Endodermal cell (in vitro differentiated cells): ENCODE data around the gene BTD. TPM values are rescaled to one million over a fixed set of nuclear protein-coding genes. Genes with fewer than 3 reads are reported as not detected.

Source experiments
- DNase-seq: peaks from one replicate; pipeline ENCODE4 v3.0.0-alpha.2; 2017
- H3K27ac ChIP-seq: 2 replicates; pipeline ENCODE4 v1.5.1; 2013; ENCODE audit warnings: mild to moderate bottlenecking, low read depth, low read length, moderate library complexity
- H3K27me3 ChIP-seq: 2 replicates; pipeline ENCODE4 v1.6.1; 2013; ENCODE audit warnings: mild to moderate bottlenecking, low read length, moderate library complexity; ENCODE audit not compliant: insufficient read depth, control insufficient read depth, poor library complexity, severe bottlenecking
- H3K36me3 ChIP-seq: 2 replicates; pipeline ENCODE4 v1.7.0; 2013; ENCODE audit warnings: mild to moderate bottlenecking, low read length, moderate library complexity; ENCODE audit not compliant: control insufficient read depth, insufficient read depth
- H3K4me1 ChIP-seq: one replicate; pipeline ENCODE4 v1.7.0; 2013; ENCODE audit warnings: low read length; ENCODE audit not compliant: control insufficient read depth, insufficient read depth
- H3K4me3 ChIP-seq: 2 replicates; pipeline ENCODE4 v1.5.1; 2013; ENCODE audit warnings: mild to moderate bottlenecking, low read length, moderate library complexity
- H3K9ac ChIP-seq: 2 replicates; pipeline ENCODE4 v1.6.1; 2013; ENCODE audit warnings: mild to moderate bottlenecking, low read length, moderate library complexity; ENCODE audit not compliant: poor library complexity, severe bottlenecking; ENCODE audit errors: extremely low read depth
- H3K9me3 ChIP-seq: 2 replicates; pipeline ENCODE4 v1.6.1; 2013; ENCODE audit warnings: mild to moderate bottlenecking, low read length, moderate library complexity; ENCODE audit not compliant: control insufficient read depth
- H3K27ac Mint-ChIP-seq: 2 replicates; pipeline ENCODE4 v1.8.0; 2020; ENCODE audit warnings: mixed read lengths
- H3K27me3 Mint-ChIP-seq: 2 replicates; pipeline ENCODE4 v1.8.0; 2021; ENCODE audit warnings: mild to moderate bottlenecking, mixed read lengths; ENCODE audit not compliant: insufficient read depth
- H3K36me3 Mint-ChIP-seq: 2 replicates; pipeline ENCODE4 v1.8.0; 2020; ENCODE audit warnings: low read depth, mixed read lengths
- H3K4me1 Mint-ChIP-seq: 2 replicates; pipeline ENCODE4 v1.8.0; 2020; ENCODE audit warnings: mixed read lengths
- H3K4me3 Mint-ChIP-seq: 2 replicates; pipeline ENCODE4 v1.8.0; 2020; ENCODE audit warnings: mild to moderate bottlenecking, moderate library complexity, mixed read lengths
- H3K9me3 Mint-ChIP-seq: 2 replicates; pipeline ENCODE4 v1.8.0; 2020; ENCODE audit warnings: mild to moderate bottlenecking, mixed read lengths
- CTCF ChIP-seq: fragments of 200-600 bp; sonication (generic); conservative IDR thresholded peaks from 2 replicates; pipeline ENCODE4 v1.5.0; 2021; ENCODE audit warnings: antibody characterized with exemption, mild to moderate bottlenecking
- WGBS, 2 experiments: methylation state at CpG; one replicate each; pipeline versions ENCODE4 v1.1.5 to v1.1.7; 2013; ENCODE audit warnings: missing lambda C conversion rate in 2 of 2, mixed read lengths in 1 of 2; ENCODE audit not compliant: insufficient coverage in 1 of 2, insufficient read length in 1 of 2; 5-methylcytosine and 5-hydroxymethylcytosine counted together
- total RNA-seq, 2 donors: library from RNA; stranded (reverse); fragmentation: NEBNext Ultra II Directional in 1 of 2; extraction: Animal tissue kit (Norgen Biotek cat#: 25700) in 1 of 2; gene quantifications; 2 replicates in 1 of 2; 3 replicates in 1 of 2; pipeline ENCODE4 v1.2.1, GENCODE V29; 2021

Gene BTD
- total RNA-seq, 2 donors from 2014 or later = 25.7 to 27.8 TPM

GRCh38 chr3:15638193-15638890, 36.8 kb downstream of the BTD start:
- Histone ChIP-seq H3K36me3 (no peaks in the 10 kb centered on the region), H3K4me1 (peaks cover 3% of the 10 kb centered on the region), H3K4me3 (no peak overlapping the region), H3K27me3 (no peaks in the 10 kb centered on the region), H3K9ac (no peak overlapping the region), H3K27ac (no peak overlapping the region), H3K9me3 (no peaks in the 10 kb centered on the region)
- WGBS, 2 experiments = 80 to 95% methylated on average over 2 to 6 of the region's 6 CpGs
- peaks cover 17% of the 10 kb centered on the region for H3K4me1 Mint-ChIP-seq
- H3K9me3 Mint-ChIP-seq = peaks cover 2% of the 10 kb centered on the region
- TF ChIP-seq CTCF = no peak
- H3K27me3 Mint-ChIP-seq = no peaks in the 10 kb centered on the region
- no peak overlapping the region for H3K4me3 Mint-ChIP-seq
- H3K27ac Mint-ChIP-seq = no peak overlapping the region
- no peak for DNase-seq
- peaks cover 22% of the 10 kb centered on the region for H3K36me3 Mint-ChIP-seq

- no peak for DNase-seq
- Mint-ChIP-seq H3K27me3 (no peaks in the 10 kb centered on the region), H3K4me3 (no peak overlapping the region), H3K9me3 (peaks cover 2% of the 10 kb centered on the region), H3K4me1 (peaks cover 12% of the 10 kb centered on the region), H3K27ac (no peak overlapping the region), H3K36me3 (peaks cover 25% of the 10 kb centered on the region)
- no peak overlapping the region for H3K9ac ChIP-seq
- H3K27me3 ChIP-seq = no peaks in the 10 kb centered on the region
- peaks cover 3% of the 10 kb centered on the region for H3K4me1 ChIP-seq
- 97% methylated on average over 1 of the region's 1 CpG; no CpG with 5 or more reads in 1 of the 2 experiments for WGBS, 2 experiments
- H3K27ac ChIP-seq = no peak overlapping the region
- no peak overlapping the region for H3K4me3 ChIP-seq
- H3K36me3 ChIP-seq = no peaks in the 10 kb centered on the region
- no peaks in the 10 kb centered on the region for H3K9me3 ChIP-seq
- TF ChIP-seq CTCF = no peak
Observed at GRCh38 chr3:15638891-15639262, 37.3 kb downstream of the BTD start.

GRCh38 chr3:15645246-15645645, 43.7 kb downstream of the BTD start:
- H3K4me3 Mint-ChIP-seq = no peak overlapping the region
- Histone ChIP-seq H3K4me3 (no peak overlapping the region), H3K27me3 (no peaks in the 10 kb centered on the region), H3K27ac (no peak overlapping the region), H3K36me3 (peaks cover 6% of the 10 kb centered on the region), H3K9me3 (no peaks in the 10 kb centered on the region), H3K4me1 (no peaks in the 10 kb centered on the region), H3K9ac (no peak overlapping the region)
- no peak for DNase-seq
- H3K4me1 Mint-ChIP-seq = no peaks in the 10 kb centered on the region
- no peak overlapping the region for H3K27ac Mint-ChIP-seq
- no peak for TF ChIP-seq CTCF
- peaks cover 37% of the 10 kb centered on the region for H3K36me3 Mint-ChIP-seq
- no peaks in the 10 kb centered on the region for H3K27me3 Mint-ChIP-seq
- H3K9me3 Mint-ChIP-seq = peaks cover 2% of the 10 kb centered on the region
- WGBS, 2 experiments = 95 to 96% methylated on average over 4 to 6 of the region's 6 CpGs
